HepG2 (cell line): ENCODE measurements around the gene OR4A16. TPM values are rescaled to one million over a fixed set of nuclear protein-coding genes. Genes with fewer than 3 reads are reported as not detected.

Experiments
- ATAC-seq: fragments of 200-7000 bp; cut with Tn5 transposase; 3 replicates; pipeline ENCODE4 v1.9.1; 2020; ENCODE audit warnings: mild to moderate bottlenecking, moderate library complexity
- BruUV-seq: library from RNA; stranded (reverse); fragments of 400-500 nt; replicated peaks from 2 replicates; lab custom pipeline; 2021; lab: Mats Ljungman, UMichigan
- CTCF ChIA-PET: fragments of 300-600 bp; formaldehyde crosslinking; extraction: SDS; loops from one replicate; lab custom pipeline; 2021; ENCODE audit warnings: low total read pairs, inconsistent platforms, low intra/inter-chr PET ratio; lab: Yijun Ruan, JAX
- POLR2A ChIA-PET: fragments of 350-600 bp; sonication (Branson Sonifier 250); formaldehyde crosslinking; loops from one replicate; lab custom pipeline; 2020; ENCODE audit warnings: antibody characterized with exemption, inconsistent platforms; lab: Yijun Ruan, JAX
- DNase-seq: peaks from one replicate; pipeline ENCODE4 v3.0.0-alpha.2; 2015; ENCODE audit warnings: low spot score
- FAIRE-seq: peaks from 3 replicates; lab custom pipeline; 2011; peaks lifted over from hg19 to GRCh38; lab: Jason Lieb, UNC
- H2AFZ ChIP-seq: one replicate; pipeline ENCODE4 v1.6.1; 2011; ENCODE audit warnings: low read length, inconsistent platforms
- H3K27ac ChIP-seq: fragments of 300-600 bp; 3 replicates; pipeline ENCODE4 v1.8.0; 2011; ENCODE audit warnings: mixed run types, mild to moderate bottlenecking, mixed read lengths, low read length, inconsistent platforms; ENCODE audit not compliant: insufficient read depth; ENCODE audit errors: extremely low read length
- H3K27me3 ChIP-seq, 2 experiments: fragments of 200-600 bp in 1 of 2; 2 replicates in 1 of 2; 3 replicates in 1 of 2; pipeline versions ENCODE4 v1.6.0 to v1.8.0; 2011; ENCODE audit warnings: low read length in 2 of 2, mild to moderate bottlenecking in 2 of 2, moderate library complexity in 2 of 2, inconsistent platforms in 1 of 2; ENCODE audit not compliant: insufficient read depth in 2 of 2, control insufficient read depth in 1 of 2
- H3K36me3 ChIP-seq, 2 experiments: fragments of 200-600 bp in 1 of 2; replicated peaks in 1 of 2; 2 replicates in 1 of 2; 3 replicates in 1 of 2; pipeline versions ENCODE4 v1.5.1 to v1.8.0; 2011; ENCODE audit warnings: low read length in 2 of 2, inconsistent platforms in 1 of 2; ENCODE audit not compliant: insufficient read depth in 2 of 2, control insufficient read depth in 1 of 2
- H3K4me1 ChIP-seq: 2 replicates; pipeline ENCODE4 v1.5.1; 2012; ENCODE audit warnings: low read length, inconsistent platforms; ENCODE audit not compliant: insufficient read depth
- H3K4me2 ChIP-seq: 2 replicates; pipeline ENCODE4 v1.6.0; 2011; ENCODE audit warnings: low read depth, low read length, inconsistent platforms
- H3K4me3 ChIP-seq, 3 experiments: fragments of 200-600 bp in 1 of 3; sonication (generic), shearing (Covaris generic) in 1 of 3; replicated peaks in 1 of 3; 2 replicates each; pipeline ENCODE4 v1.5.1; 2011 to 2016; ENCODE audit warnings: low read length in 3 of 3, inconsistent platforms in 2 of 3, low read depth in 2 of 3, mild to moderate bottlenecking in 2 of 3, control low read depth in 1 of 3, mixed read lengths in 1 of 3; ENCODE audit not compliant: insufficient read depth in 1 of 3
- H3K79me2 ChIP-seq: one replicate; pipeline ENCODE4 v1.6.1; 2011; ENCODE audit warnings: low read length, inconsistent platforms; ENCODE audit not compliant: insufficient read depth
- H3K9ac ChIP-seq: 2 replicates; pipeline ENCODE4 v1.6.0; 2011; ENCODE audit warnings: mild to moderate bottlenecking, low read depth, low read length, inconsistent platforms; ENCODE audit not compliant: insufficient read depth
- H3K9me3 ChIP-seq: 2 replicates; pipeline ENCODE4 v1.5.1; 2012; ENCODE audit warnings: mild to moderate bottlenecking, low read length
- H4K20me1 ChIP-seq: 2 replicates; pipeline ENCODE4 v1.6.0; 2011; ENCODE audit warnings: inconsistent platforms, mild to moderate bottlenecking, low read length, moderate library complexity; ENCODE audit not compliant: insufficient read depth
- ATF7 ChIP-seq, 2 experiments: fragments of 450-650 bp in 1 of 2; sonication (generic) in 1 of 2; formaldehyde crosslinking in 1 of 2; IDR thresholded peaks; 2 replicates each; pipeline versions ENCODE4 v1.4.0 to v1.6.1; 2016 to 2020; ENCODE audit warnings: antibody characterized with exemption in 1 of 2, mild to moderate bottlenecking in 1 of 2, missing genetic modification reagents in 1 of 2
- IRF2 ChIP-seq: IDR thresholded peaks from 2 replicates; pipeline ENCODE4 v1.6.1; 2018; ENCODE audit warnings: missing genetic modification reagents, missing compliant biosample characterization
- KLF15 ChIP-seq: sonication (generic); formaldehyde crosslinking; IDR thresholded peaks from 2 replicates; pipeline ENCODE4 v1.8.1; 2023; ENCODE audit warnings: borderline replicate concordance, mild to moderate bottlenecking, inconsistent platforms, missing genetic modification reagents, mixed read lengths
- LCORL ChIP-seq, 2 experiments: fragments of 450-650 bp in 1 of 2; sonication (generic) in 1 of 2; formaldehyde crosslinking in 1 of 2; IDR thresholded peaks; 2 replicates each; pipeline versions ENCODE4 v1.5.0 to v1.6.1; 2017 to 2020; ENCODE audit warnings: antibody characterized with exemption in 1 of 2, missing genetic modification reagents in 1 of 2
- NPAS2 ChIP-seq: sonication (generic); formaldehyde crosslinking; IDR thresholded peaks from 2 replicates; pipeline ENCODE4 v1.8.0; 2022; ENCODE audit warnings: mild to moderate bottlenecking, missing genetic modification reagents, borderline replicate concordance
- ZBED4 ChIP-seq: sonication (generic); formaldehyde crosslinking; IDR thresholded peaks from 2 replicates; pipeline ENCODE4 v1.4.0; 2020; ENCODE audit warnings: missing genetic modification reagents, borderline replicate concordance
- ZNF232 ChIP-seq: sonication (generic); formaldehyde crosslinking; IDR thresholded peaks from 2 replicates; pipeline ENCODE4 v1.4.0; 2020; ENCODE audit warnings: missing genetic modification reagents, borderline replicate concordance
- ZNF280B ChIP-seq: sonication (generic); formaldehyde crosslinking; IDR thresholded peaks from 2 replicates; pipeline ENCODE4 v1.5.0; 2020; ENCODE audit warnings: missing genetic modification reagents, mild to moderate bottlenecking, borderline replicate concordance
- ZNF282 ChIP-seq: fragments of 450-650 bp; IDR thresholded peaks from 2 replicates; pipeline ENCODE4 v1.6.1; 2018; ENCODE audit not compliant: partially characterized antibody
- ZNF543 ChIP-seq: sonication (generic); formaldehyde crosslinking; IDR thresholded peaks from 2 replicates; pipeline ENCODE4 v1.4.0; 2020; ENCODE audit warnings: mild to moderate bottlenecking, missing genetic modification reagents
- ZNF546 ChIP-seq: sonication (generic); formaldehyde crosslinking; conservative IDR thresholded peaks from 2 replicates; pipeline ENCODE4 v1.8.1; 2023; ENCODE audit warnings: mild to moderate bottlenecking, missing genetic modification reagents
- ZNF644 ChIP-seq: IDR thresholded peaks from 2 replicates; pipeline ENCODE4 v1.6.1; 2016; ENCODE audit warnings: low read depth
- WGBS: methylation state at CpG from one replicate; pipeline ENCODE4 v1.1.6; 2017; ENCODE audit warnings: low lambda C conversion rate; 5-methylcytosine and 5-hydroxymethylcytosine counted together
- in situ Hi-C: cut with HindIII; loops from 2 replicates; pipeline ENCODE4 v1.10.0; 2017; ENCODE audit warnings: low pct_unique_long_range_greater_than_20kb; ENCODE audit not compliant: extremely low pct_ligation_motif_present
- intact Hi-C: fragments of 100-400 bp; cut with micrococcal nuclease; formaldehyde crosslinking; loops from one replicate; pipeline ENCODE4 v1.10.0; 2022; ENCODE audit not compliant: unreplicated experiment
- polyA plus RNA-seq, 8 experiments: library from polyadenylated mRNA; depleted of rRNA in 3 of 8; stranded (reverse) in 7 of 8; unstranded in 1 of 8; fragments of >200 nt; fragmentation: Illumina TruSeq in 4 of 8; extraction: Trizol in 4 of 8; gene quantifications; 2 replicates each; pipeline versions ENCODE4 v1.2.1 to v1.2.3, GENCODE V29; 2011 to 2016; ENCODE audit warnings: low read depth in 4 of 8, missing spikeins in 1 of 8, mixed read lengths in 1 of 8; ENCODE audit not compliant: insufficient read depth in 1 of 8
- total RNA-seq, 5 experiments: library from RNA; depleted of rRNA; stranded (reverse); fragments of >200 nt; fragmentation: Illumina TruSeq; extraction: Trizol; gene quantifications; 2 replicates each; pipeline ENCODE4 v1.2.3, GENCODE V29; 2016; ENCODE audit warnings: low read depth in 1 of 5
- TF ChIP-seq, protein P1 (sequence below): sonication (generic); formaldehyde crosslinking; IDR thresholded peaks from 2 replicates; pipeline ENCODE4; 2020; ENCODE audit warnings: missing genetic modification reagents, mild to moderate bottlenecking, borderline replicate concordance

The OR4A16 gene
- total and polyA plus RNA-seq, 2 of the 13 experiments (the other 11 are each of a cell fraction or from before 2014, with no cell fraction given), result not detected

- Histone ChIP-seq H3K27me3 (no peaks in the 10 kb centered on the region; a peak in 1 of 5 replicates), H3K9me3 (peaks cover 76% of the 10 kb centered on the region), H3K4me2 (no peak overlapping the region), H3K4me1 (no peaks in the 10 kb centered on the region)
- ChIA-PET POLR2A (no interaction called here), CTCF (no interaction called here)
- no peak for ATAC-seq
- TF ChIP-seq ATF7 (IDR thresholded peaks at IDR 0.05) (no peak), ATF7 (CRISPR knock-in tag; IDR thresholded peaks at IDR 0.05) (no peak), ZNF543 (CRISPR knock-in tag) (no peak), ZBED4 (no peak), KLF15 (CRISPR knock-in tag) (no peak), IRF2 (no peak), ZNF280B (CRISPR knock-in tag) (no peak), ZNF546 (CRISPR knock-in tag) (no peak), ZNF282 (no peak), ZNF644 (CRISPR knock-in tag) (no peak), NPAS2 (CRISPR knock-in tag) (no peak), ZNF232 (no peak), LCORL (IDR thresholded peaks at IDR 0.05) (no peak), LCORL (CRISPR knock-in tag; IDR thresholded peaks at IDR 0.05) (no peak)
- TF ChIP-seq, protein P1, sequence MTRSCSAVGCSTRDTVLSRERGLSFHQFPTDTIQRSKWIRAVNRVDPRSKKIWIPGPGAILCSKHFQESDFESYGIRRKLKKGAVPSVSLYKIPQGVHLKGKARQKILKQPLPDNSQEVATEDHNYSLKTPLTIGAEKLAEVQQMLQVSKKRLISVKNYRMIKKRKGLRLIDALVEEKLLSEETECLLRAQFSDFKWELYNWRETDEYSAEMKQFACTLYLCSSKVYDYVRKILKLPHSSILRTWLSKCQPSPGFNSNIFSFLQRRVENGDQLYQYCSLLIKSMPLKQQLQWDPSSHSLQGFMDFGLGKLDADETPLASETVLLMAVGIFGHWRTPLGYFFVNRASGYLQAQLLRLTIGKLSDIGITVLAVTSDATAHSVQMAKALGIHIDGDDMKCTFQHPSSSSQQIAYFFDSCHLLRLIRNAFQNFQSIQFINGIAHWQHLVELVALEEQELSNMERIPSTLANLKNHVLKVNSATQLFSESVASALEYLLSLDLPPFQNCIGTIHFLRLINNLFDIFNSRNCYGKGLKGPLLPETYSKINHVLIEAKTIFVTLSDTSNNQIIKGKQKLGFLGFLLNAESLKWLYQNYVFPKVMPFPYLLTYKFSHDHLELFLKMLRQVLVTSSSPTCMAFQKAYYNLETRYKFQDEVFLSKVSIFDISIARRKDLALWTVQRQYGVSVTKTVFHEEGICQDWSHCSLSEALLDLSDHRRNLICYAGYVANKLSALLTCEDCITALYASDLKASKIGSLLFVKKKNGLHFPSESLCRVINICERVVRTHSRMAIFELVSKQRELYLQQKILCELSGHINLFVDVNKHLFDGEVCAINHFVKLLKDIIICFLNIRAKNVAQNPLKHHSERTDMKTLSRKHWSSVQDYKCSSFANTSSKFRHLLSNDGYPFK (CRISPR knock-in tag), result no peak
- TF ChIP-seq, all 625 proteins: peak for 0
- intact Hi-C loops (no loop called here), in situ Hi-C loops (no loop called here)
- Histone ChIP-seq H3K27ac (no peak overlapping the region), H3K36me3 (no peaks in the 10 kb centered on the region), H3K9ac (no peak overlapping the region), H4K20me1 (no peaks in the 10 kb centered on the region), H3K79me2 (no peaks in the 10 kb centered on the region), H3K4me3 (no peak overlapping the region), H2AFZ (no peak overlapping the region)
- FAIRE-seq, result no peak
- no peak for DNase-seq
- BruUV-seq, result no TSS peak
- WGBS, result no CpG with 5 or more reads among the region's 1 CpG
These were observed 6.0 kb downstream of the OR4A16 start for GRCh38 chr11:55349032-55349431.
